Liver (tissue), 9 donors: ENCODE data around the gene IFT43. TPM values are rescaled to one million over a fixed set of nuclear protein-coding genes. Genes with fewer than 3 reads are reported as not detected.

Experiments
- DNase-seq: peaks from one replicate; pipeline ENCODE4 v3.0.0-alpha.2; 2017; ENCODE audit warnings: low spot score
- H3K27ac ChIP-seq, 2 donors: one replicate each; pipeline ENCODE4 v1.7.0; 2013; ENCODE audit warnings: inconsistent platforms in 2 of 2, low read length in 2 of 2, control low read depth in 1 of 2, low read depth in 1 of 2, mild to moderate bottlenecking in 1 of 2
- H3K27me3 ChIP-seq, 4 donors: one replicate each; pipeline versions ENCODE4 v1.6.1 to v1.7.0; 2013; ENCODE audit warnings: low read length in 3 of 4, inconsistent platforms in 1 of 4, mild to moderate bottlenecking in 1 of 4, moderate library complexity in 1 of 4; ENCODE audit not compliant: control insufficient read depth in 4 of 4, insufficient read depth in 4 of 4
- H3K36me3 ChIP-seq, 4 donors: one replicate each; pipeline versions ENCODE4 v1.6.1 to v1.7.0; 2013; ENCODE audit warnings: low read length in 3 of 4, mild to moderate bottlenecking in 3 of 4, low read depth in 1 of 4, moderate library complexity in 1 of 4; ENCODE audit not compliant: control insufficient read depth in 4 of 4, insufficient read depth in 3 of 4
- H3K4me1 ChIP-seq, 4 donors: one replicate each; pipeline versions ENCODE4 v1.6.1 to v1.7.0; 2013; ENCODE audit warnings: low read length in 3 of 4, mild to moderate bottlenecking in 3 of 4, moderate library complexity in 1 of 4; ENCODE audit not compliant: control insufficient read depth in 4 of 4, insufficient read depth in 4 of 4
- H3K4me3 ChIP-seq, 3 donors: one replicate each; pipeline versions ENCODE4 v1.6.1 to v1.7.0; 2013; ENCODE audit warnings: low read length in 3 of 3, control low read depth in 1 of 3, low read depth in 1 of 3, mild to moderate bottlenecking in 1 of 3
- H3K9ac ChIP-seq, 2 donors: one replicate each; pipeline ENCODE4 v1.7.0; 2013; ENCODE audit warnings: low read length in 2 of 2, mild to moderate bottlenecking in 2 of 2, moderate library complexity in 2 of 2, control low read depth in 1 of 2, low read depth in 1 of 2
- H3K9me3 ChIP-seq, 4 donors: one replicate each; pipeline versions ENCODE4 v1.6.1 to v1.7.0; 2013; ENCODE audit warnings: low read length in 3 of 4; ENCODE audit not compliant: control insufficient read depth in 4 of 4
- EGR1 ChIP-seq, 2 donors: IDR thresholded peaks; 2 replicates each; pipeline ENCODE4 v1.6.1; 2016 to 2018; ENCODE audit warnings: antibody characterized with exemption in 2 of 2, low read depth in 2 of 2
- GABPA ChIP-seq, 2 donors: IDR thresholded peaks in 1 of 2; conservative IDR thresholded peaks in 1 of 2; 2 replicates each; pipeline ENCODE4 v1.6.1; 2016; ENCODE audit warnings: antibody characterized with exemption in 2 of 2, mild to moderate bottlenecking in 1 of 2, moderate library complexity in 1 of 2
- HNF4G ChIP-seq: IDR thresholded peaks from 2 replicates; pipeline ENCODE4 v1.6.1; 2016; ENCODE audit warnings: antibody characterized with exemption
- JUND ChIP-seq, 2 donors: IDR thresholded peaks; 2 replicates each; pipeline ENCODE4 v1.6.1; 2016; ENCODE audit warnings: antibody characterized with exemption in 2 of 2
- NR2F2 ChIP-seq: IDR thresholded peaks from 2 replicates; pipeline ENCODE4 v1.6.1; 2016; ENCODE audit warnings: antibody characterized with exemption
- RAD21 ChIP-seq, 2 donors: IDR thresholded peaks; 2 replicates each; pipeline ENCODE4 v1.6.1; 2016; ENCODE audit warnings: antibody characterized with exemption in 2 of 2, mild to moderate bottlenecking in 2 of 2
- RXRA ChIP-seq, 2 donors: IDR thresholded peaks; 2 replicates each; pipeline ENCODE4 v1.6.1; 2017 to 2018; ENCODE audit warnings: antibody characterized with exemption in 2 of 2, mild to moderate bottlenecking in 1 of 2
- SP1 ChIP-seq: IDR thresholded peaks from 2 replicates; pipeline ENCODE4 v1.6.1; 2018; ENCODE audit warnings: antibody characterized with exemption, mild to moderate bottlenecking
- WGBS: extraction: QIAGEN DNeasy Blood & Tissue Kit; methylation state at CpG from one replicate; pipeline ENCODE4 v1.1.7; 2013; 5-methylcytosine and 5-hydroxymethylcytosine counted together
- polyA plus RNA-seq, 2 donors: library from polyadenylated mRNA; stranded (reverse) in 1 of 2; unstranded in 1 of 2; fragments of 200-250 nt in 1 of 2; fragments of >200 nt in 1 of 2; fragmentation: Nextera tagmentation in 1 of 2; extraction: Ambion mirVana in 1 of 2; gene quantifications; one replicate each; pipeline versions ENCODE4 v1.2.1 to v1.2.3, GENCODE V29; 2013 to 2015
- total RNA-seq, 2 donors: library from RNA; depleted of rRNA; stranded (reverse); fragments of >200 nt; gene quantifications; one replicate each; pipeline ENCODE4 v1.2.3, GENCODE V29; 2014
- TF ChIP-seq, protein P1 (sequence below): IDR thresholded peaks from 2 replicates; pipeline ENCODE4 v1.6.1; 2016; ENCODE audit warnings: antibody characterized with exemption
- TF ChIP-seq, protein P2 (sequence below): IDR thresholded peaks from 2 replicates; pipeline ENCODE4 v1.6.1; 2016; ENCODE audit warnings: antibody characterized with exemption
- TF ChIP-seq, protein P3 (sequence below): IDR thresholded peaks from 2 replicates; pipeline ENCODE4 v1.6.1; 2016; ENCODE audit warnings: antibody characterized with exemption, mild to moderate bottlenecking
- TF ChIP-seq, protein P4 (sequence below): IDR thresholded peaks from 2 replicates; pipeline ENCODE4 v1.6.1; 2016; ENCODE audit warnings: antibody characterized with exemption
- donor health status: healthy.
- donor health status: healthy.
- donor health status: healthy.
- donor health status: healthy.
- donor health status: healthy.

The IFT43 gene
- total and polyA plus RNA-seq, 4 donors: 7.8 to 33.6 (median 19.3) TPM

DNA sequence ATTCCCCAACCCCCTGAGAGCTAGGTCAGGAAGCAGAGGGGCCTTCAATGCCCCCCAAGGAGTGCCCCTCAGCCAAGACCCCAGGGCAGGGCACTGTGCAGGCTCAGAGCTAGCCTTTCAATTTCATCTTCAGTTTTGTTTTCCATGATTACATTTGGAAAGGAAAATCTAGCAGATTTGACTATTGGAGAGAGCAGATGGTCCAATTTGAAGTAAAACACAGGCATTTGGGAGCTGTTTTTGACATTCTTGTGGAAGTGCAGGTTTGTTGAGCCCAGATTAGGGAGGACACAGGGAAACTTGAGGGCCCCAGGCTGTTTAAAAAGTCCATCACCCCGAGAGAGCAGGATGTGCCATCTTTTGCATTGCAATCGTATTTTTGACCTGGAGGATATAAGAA lies 107.5 kb downstream of the IFT43 start (continued):
- TF ChIP-seq, protein P1, sequence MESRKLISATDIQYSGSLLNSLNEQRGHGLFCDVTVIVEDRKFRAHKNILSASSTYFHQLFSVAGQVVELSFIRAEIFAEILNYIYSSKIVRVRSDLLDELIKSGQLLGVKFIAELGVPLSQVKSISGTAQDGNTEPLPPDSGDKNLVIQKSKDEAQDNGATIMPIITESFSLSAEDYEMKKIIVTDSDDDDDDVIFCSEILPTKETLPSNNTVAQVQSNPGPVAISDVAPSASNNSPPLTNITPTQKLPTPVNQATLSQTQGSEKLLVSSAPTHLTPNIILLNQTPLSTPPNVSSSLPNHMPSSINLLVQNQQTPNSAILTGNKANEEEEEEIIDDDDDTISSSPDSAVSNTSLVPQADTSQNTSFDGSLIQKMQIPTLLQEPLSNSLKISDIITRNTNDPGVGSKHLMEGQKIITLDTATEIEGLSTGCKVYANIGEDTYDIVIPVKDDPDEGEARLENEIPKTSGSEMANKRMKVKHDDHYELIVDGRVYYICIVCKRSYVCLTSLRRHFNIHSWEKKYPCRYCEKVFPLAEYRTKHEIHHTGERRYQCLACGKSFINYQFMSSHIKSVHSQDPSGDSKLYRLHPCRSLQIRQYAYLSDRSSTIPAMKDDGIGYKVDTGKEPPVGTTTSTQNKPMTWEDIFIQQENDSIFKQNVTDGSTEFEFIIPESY: no peak
- TF ChIP-seq RXRA (IDR thresholded peaks at IDR 0.05) (no peak), GABPA (IDR thresholded peaks at IDR 0.05 in 1 of 2, conservative IDR thresholded peaks at IDR 0.05 in 1 of 2) (no peak)

DNA sequence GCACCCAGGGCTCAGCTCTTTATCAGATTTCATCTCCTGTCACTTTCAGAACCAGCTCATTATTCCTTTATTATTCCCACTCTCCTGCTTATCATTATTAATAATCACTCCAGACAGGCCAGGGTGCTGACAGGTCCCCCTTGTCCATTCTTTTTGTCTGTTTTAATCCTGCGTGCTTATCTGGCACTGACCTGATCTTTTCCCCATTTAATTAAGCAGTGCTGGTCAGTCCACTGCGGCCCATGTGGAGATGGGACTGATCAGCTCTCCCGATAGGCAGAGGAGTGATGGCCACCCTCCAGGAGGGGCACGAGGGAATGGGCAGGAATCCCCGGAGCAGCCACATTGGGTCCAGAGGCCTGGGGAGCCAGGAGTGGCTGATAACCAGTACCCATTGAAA lies 110.7 kb downstream of the IFT43 start:
- Histone ChIP-seq H3K9me3 (no peaks in the 10 kb centered on the region), H3K27ac (no peak overlapping the region), H3K36me3 (no peaks in the 10 kb centered on the region), H3K9ac (no peak overlapping the region), H3K27me3 (no peaks in the 10 kb centered on the region), H3K4me3 (no peak overlapping the region), H3K4me1 (no peaks in the 10 kb centered on the region)
- 93% methylated on average over 5 of the region's 5 CpGs for WGBS
- no peak for TF ChIP-seq GABPA (IDR thresholded peaks at IDR 0.05 in 1 of 2, conservative IDR thresholded peaks at IDR 0.05 in 1 of 2)
- TF ChIP-seq HNF4G: no peak
- TF ChIP-seq, protein P2, sequence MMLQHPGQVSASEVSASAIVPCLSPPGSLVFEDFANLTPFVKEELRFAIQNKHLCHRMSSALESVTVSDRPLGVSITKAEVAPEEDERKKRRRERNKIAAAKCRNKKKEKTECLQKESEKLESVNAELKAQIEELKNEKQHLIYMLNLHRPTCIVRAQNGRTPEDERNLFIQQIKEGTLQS: no peak
- no peak for DNase-seq

DNA sequence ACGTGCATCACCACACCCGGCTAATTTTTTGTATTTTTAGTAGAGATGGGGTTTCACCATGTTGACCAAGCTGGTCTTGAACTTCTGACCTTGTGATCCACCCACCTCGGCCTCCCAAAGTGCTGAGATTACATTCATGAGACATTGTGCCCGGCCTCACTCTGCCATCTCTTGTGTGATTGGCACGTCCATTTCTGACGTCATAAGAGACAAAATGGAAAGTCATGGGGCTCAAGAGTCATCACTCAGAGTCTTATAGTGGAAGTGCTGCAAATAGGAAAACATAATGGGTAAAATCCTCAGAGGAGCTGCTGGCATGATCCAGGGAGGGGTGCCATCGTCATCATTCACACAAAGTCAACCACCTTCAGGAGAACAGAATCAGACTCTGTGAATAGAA lies 112.0 kb downstream of the IFT43 start:
- no peaks in the 10 kb centered on the region for H3K4me1 ChIP-seq
- H3K36me3 ChIP-seq: no peaks in the 10 kb centered on the region
- DNase-seq: no peak
- no peak overlapping the region for H3K9ac ChIP-seq
- no peak overlapping the region for H3K27ac ChIP-seq
- H3K27me3 ChIP-seq: no peaks in the 10 kb centered on the region
- no peaks in the 10 kb centered on the region for H3K9me3 ChIP-seq
- no peak overlapping the region for H3K4me3 ChIP-seq
- no peak for TF ChIP-seq RAD21 (IDR thresholded peaks at IDR 0.05)
- TF ChIP-seq, protein P2: no peak
- TF ChIP-seq, protein P3, sequence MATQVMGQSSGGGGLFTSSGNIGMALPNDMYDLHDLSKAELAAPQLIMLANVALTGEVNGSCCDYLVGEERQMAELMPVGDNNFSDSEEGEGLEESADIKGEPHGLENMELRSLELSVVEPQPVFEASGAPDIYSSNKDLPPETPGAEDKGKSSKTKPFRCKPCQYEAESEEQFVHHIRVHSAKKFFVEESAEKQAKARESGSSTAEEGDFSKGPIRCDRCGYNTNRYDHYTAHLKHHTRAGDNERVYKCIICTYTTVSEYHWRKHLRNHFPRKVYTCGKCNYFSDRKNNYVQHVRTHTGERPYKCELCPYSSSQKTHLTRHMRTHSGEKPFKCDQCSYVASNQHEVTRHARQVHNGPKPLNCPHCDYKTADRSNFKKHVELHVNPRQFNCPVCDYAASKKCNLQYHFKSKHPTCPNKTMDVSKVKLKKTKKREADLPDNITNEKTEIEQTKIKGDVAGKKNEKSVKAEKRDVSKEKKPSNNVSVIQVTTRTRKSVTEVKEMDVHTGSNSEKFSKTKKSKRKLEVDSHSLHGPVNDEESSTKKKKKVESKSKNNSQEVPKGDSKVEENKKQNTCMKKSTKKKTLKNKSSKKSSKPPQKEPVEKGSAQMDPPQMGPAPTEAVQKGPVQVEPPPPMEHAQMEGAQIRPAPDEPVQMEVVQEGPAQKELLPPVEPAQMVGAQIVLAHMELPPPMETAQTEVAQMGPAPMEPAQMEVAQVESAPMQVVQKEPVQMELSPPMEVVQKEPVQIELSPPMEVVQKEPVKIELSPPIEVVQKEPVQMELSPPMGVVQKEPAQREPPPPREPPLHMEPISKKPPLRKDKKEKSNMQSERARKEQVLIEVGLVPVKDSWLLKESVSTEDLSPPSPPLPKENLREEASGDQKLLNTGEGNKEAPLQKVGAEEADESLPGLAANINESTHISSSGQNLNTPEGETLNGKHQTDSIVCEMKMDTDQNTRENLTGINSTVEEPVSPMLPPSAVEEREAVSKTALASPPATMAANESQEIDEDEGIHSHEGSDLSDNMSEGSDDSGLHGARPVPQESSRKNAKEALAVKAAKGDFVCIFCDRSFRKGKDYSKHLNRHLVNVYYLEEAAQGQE: no peak
- no peak for TF ChIP-seq NR2F2
- WGBS: 88% methylated on average over 7 of the region's 7 CpGs

DNA sequence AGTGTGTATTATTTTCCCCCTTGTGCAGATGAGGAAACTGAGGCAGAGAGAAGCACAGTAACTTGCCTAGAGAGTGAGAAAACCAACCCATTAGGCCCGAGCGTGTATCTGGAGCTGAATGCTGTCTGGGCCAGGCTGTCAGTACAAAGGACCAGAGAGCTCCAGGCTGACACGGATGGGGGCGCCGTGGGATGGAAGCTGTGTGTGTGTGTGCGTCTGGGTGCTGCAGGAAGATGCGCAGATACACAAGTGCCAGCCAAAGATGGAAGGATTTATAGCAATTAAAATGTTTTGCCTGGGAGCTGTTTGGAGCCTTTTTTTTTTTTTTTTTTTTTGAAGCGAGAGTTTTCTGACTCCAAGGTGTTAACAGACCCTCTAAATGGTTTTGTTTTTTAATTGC lies 112.5 kb downstream of the IFT43 start:
- Histone ChIP-seq H3K27ac (no peak overlapping the region), H3K27me3 (no peaks in the 10 kb centered on the region), H3K9me3 (no peaks in the 10 kb centered on the region), H3K4me3 (no peak overlapping the region), H3K9ac (no peak overlapping the region), H3K36me3 (no peaks in the 10 kb centered on the region), H3K4me1 (no peaks in the 10 kb centered on the region)
- TF ChIP-seq, protein P3: no peak
- TF ChIP-seq JUND (IDR thresholded peaks at IDR 0.05): no peak
- TF ChIP-seq EGR1 (IDR thresholded peaks at IDR 0.05; ENCODE audit: low read depth in 2 of 2): no peak
- TF ChIP-seq, protein P4, sequence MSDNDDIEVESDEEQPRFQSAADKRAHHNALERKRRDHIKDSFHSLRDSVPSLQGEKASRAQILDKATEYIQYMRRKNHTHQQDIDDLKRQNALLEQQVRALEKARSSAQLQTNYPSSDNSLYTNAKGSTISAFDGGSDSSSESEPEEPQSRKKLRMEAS: no peak
- no peak for TF ChIP-seq SP1
- WGBS: 88% methylated on average over 8 of the region's 8 CpGs
- DNase-seq: no peak
